HuH-7 (cell line): ENCODE data around the gene DHCR24.

ENCODE experiments used
- DNase-seq: peaks from one replicate; pipeline ENCODE4 v3.0.0; 2011; ENCODE audit warnings: low spot score

DHCR24 gene

GRCh38 chr1:54800899-54801759 lies 85.9 kb downstream of the DHCR24 start, which contains the start of gene TTC22:
TSS of gene TTC22 (minus strand) at chr1:54801323. CDS start at chr1:54801163, 160 bp downstream.
- DNase-seq, result peak; percentile 76

GRCh38 chr1:54800041-54800898 lies 86.7 kb downstream of the DHCR24 start:
- DNase-seq, result no peak
